Measurements from ENCODE around the gene CYB561D2.
"Not testable (repeated sequence)": the region's sequence is repeated elsewhere in the genome, so short reads cannot be mapped to it uniquely, and the experiment has no call there.

Gene CYB561D2, protein sequence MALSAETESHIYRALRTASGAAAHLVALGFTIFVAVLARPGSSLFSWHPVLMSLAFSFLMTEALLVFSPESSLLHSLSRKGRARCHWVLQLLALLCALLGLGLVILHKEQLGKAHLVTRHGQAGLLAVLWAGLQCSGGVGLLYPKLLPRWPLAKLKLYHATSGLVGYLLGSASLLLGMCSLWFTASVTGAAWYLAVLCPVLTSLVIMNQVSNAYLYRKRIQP

DNA sequence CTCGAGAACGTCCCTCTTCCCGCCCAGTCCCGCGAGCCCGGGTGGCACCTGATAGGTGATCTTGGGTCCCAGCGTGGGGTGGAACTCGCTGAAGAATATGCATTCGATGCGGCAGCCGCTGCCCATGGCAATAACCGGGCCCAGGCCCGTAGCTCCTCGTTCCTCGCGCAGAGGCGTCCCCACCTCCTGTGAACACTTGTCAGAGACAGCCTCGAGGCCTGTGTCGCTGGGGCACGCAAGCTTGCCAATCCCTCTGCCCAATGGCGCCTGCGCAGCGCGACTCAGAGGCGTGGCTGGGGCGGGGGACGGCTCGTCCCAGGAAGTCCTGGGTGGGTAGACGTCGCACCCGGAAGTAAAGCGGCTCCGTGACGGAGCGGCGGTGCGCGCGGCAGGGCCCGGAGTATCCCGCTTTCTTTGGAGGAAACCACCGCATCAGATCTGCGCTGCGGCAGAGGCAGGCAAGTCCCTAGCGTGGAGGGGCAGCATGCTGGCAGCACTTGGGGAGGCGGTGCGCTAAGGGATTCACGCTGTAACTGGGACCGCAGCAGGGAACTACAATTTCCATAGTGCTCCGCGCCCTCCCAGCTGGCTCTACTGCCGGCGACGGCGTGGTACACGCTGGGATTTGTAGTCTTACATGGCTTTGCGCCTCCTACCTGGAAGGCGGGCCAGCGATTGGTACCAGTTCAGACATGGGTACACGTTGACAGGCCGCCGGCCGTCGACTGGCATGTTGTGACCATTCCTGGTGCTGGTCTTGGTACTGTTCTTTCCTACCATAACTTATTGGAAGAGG, at the start of gene CYB561D2, which contains the start of gene NPRL2:
Gene CYB561D2 (plus strand): TSS at position 336 of the 796 bp plus-strand sequence. CDS start 572 bp downstream, outside the sequence.
Gene NPRL2 (minus strand): TSS at position 249 of the 796 bp plus-strand sequence. CDS start 123 bp downstream, at position 126.
- DNase-seq (ENCODE audit: low spot score): peak; percentile 99

DNA sequence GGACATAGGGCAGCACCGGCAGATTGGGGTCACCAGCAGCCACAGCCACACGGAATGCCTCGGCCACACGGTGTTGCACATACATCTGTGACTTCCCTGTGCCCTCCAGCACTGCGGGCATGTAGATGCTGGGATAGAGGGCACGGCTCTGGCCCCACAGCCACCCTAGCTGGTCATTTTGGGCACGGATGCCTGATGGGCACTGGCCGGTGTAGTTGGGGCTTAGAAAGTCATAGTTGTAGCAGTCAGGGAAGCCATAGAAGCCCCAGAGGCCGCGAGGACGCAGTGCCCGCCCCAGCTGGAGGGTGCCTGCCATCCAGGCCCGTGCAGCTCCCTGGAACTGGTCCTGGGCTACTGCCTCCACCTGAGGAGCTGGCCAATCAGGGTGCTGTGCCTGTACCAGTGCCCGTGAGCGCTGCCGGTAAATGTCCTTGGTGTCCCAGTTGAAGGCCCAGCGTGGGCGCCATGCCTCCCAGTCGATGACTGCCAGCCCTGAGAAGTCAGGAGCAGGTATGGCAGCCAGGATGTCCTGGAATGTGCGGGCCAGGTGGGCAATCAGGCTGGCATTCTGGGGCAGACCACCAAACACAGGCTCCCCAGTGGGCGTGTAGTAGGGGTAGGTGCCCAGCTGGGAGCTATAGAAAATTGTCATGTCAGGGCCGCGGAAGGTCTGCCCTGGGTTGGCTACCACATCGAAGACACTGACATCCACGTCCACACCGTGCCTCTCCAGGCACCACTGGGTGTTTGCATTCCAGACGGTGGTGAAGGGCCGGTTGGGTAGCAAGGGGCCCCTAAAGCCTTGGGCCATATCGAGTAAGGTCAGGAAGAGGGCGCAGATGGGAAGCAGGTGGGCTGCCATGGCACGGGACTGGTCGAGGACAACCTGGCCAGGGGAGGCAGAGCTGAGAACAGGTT, 48.3 kb upstream of the CYB561D2 start:
- DNase-seq (ENCODE audit: low spot score): no peak

DNA sequence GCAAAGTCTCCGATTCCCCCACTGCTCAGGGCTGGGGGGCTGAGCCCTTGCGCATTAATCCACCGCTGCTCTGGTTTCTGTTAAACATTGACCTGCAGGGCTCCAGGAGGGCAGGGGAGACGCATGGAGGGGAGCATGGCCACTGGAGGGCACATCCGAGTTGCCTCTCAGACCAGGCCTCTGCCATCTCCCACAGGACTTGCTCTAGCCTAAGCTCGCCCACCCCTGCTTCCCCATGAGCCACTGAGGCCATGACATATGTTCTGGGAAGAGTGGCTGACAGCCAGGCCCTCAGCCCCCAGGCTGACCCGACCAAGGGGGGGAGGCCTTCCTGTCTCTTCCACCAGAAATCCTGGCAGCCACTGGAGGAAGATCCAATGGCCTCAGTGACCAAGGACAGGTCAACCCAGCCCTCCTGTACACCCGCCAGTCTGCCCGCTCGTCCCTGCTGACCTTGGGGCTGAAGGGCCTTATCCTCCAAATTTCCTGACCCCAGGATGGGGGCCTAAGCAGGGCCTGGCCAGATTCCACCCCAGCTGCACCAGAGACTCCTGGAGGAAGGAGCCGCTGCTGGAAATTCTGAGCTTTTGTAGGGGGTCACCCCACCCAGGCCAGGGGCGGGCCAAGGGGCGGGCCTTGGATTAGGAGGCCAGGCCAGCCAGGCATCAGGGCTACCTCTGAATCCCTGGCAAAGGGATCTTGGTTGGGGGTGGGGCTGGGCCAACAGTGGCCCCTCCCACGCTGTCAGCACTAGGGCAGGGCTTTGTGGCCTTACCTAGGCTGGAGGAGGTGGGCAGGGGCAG, 47.4 kb upstream of the CYB561D2 start, which contains the start of gene HYAL1:
Gene HYAL1 (minus strand): TSS at position 562 of the 803 bp plus-strand sequence. CDS start 618 bp downstream, outside the sequence.
- DNase-seq (ENCODE audit: low spot score): no peak

DNA sequence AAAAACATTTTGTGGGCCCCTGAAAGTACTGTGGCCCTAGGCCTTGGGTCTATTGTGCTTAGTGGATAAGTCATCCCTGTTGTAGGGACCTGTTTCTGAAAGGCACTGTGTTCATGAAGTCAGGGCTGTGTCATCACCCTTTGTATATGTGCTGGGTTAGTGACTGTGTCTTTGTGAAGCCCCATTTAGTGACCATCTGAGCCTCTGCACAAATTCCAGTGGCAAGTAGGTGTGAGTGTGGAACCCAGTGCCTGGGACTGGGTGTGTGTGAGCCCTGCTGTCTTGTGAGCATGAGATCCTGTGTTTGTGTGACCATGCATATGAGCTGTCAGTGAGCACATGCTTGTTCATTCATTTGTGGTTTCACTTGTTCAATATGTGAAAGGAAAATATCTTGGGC, 46.1 kb upstream of the CYB561D2 start:
- DNase-seq (ENCODE audit: low spot score): no peak

DNA sequence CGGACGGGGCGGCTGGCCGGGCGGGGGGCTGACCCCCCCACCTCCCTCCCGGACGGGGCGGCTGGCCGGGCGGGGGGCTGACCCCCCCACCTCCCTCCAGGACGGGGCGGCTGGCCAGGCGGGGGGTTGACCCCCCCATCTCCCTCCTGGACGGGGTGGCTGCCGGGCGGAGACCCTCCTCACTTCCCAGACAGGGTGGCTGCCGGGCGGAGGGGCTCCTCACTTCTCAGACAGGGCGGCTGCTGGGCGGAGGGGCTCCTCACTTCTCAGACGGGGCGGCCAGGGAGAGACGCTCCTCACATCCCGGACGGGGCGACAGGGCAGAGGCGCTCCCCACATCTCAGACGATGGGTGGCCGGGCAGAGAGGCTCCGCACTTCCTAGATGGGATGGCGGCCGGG, 38.6 kb upstream of the CYB561D2 start:
- DNase-seq (ENCODE audit: low spot score): not testable (repeated sequence)

DNA sequence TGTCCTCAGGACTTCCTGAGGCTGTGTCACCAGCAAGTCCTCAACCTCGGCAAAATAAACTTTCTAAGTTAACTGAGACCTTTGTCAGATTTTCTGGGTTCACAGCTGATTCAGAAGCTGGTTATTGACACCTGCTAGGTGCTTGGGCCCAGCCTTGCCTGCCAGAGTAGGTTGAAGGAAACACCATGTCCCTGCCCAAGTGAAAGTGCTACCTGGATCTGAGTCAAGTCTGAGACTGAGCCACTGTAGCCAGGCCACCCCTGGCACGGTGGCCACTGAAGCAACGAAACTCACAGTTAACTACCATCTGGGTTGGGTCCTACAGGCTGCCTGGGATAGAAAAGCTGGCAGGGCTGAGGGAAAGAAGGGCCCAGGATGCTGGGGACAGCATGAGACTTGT, 36.3 kb upstream of the CYB561D2 start:
- DNase-seq (ENCODE audit: low spot score): no peak

DNA sequence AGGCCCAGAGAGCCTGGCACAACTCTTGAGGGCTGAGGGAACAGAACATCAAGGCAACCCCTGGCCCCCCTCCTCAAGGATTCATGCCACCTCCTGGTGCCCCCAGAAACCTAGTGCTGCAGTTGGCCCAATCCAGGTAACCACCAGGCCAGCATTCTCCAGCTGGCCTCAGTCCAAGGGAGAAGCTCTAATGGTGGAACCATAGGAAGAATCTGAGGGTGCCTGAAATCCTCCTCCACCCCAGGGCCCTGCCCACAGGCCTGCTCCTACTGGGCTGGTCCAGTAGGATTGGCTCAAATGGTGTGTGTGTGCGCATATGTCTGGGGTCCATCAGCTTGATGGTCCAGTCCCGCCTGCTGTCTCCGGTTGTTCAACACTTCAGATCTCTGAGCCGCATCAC, 35.8 kb upstream of the CYB561D2 start:
- DNase-seq (ENCODE audit: low spot score): no peak

DNA sequence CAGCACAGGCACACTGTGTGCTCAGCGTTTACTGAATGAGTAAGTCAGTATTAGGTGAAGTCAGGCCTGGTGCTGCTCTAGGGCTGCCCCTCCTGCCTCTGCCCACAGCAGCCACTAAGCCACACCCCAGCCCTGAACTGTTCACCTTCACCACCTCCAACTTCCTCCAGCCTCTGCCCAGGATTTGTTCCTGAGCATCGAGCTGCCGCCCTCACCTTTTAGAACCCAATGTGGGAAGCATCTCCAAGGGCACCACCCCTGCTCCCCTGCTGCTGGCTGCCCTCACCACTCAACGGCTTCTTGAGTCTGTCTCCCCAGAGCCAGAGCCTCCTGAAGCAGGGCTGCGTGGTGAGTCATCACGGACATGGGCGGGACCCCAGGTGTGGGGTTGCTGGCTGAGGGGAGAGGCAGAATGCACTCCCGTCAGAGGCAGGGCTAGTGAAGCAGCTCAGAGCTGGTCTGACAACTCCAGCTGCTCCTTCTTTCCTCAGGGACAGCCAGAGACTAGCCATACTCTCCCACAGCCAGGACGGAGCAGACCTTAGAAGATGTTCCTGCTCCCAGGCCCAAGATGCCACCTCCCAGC, 33.9 kb upstream of the CYB561D2 start:
- DNase-seq (ENCODE audit: low spot score): no peak

DNA sequence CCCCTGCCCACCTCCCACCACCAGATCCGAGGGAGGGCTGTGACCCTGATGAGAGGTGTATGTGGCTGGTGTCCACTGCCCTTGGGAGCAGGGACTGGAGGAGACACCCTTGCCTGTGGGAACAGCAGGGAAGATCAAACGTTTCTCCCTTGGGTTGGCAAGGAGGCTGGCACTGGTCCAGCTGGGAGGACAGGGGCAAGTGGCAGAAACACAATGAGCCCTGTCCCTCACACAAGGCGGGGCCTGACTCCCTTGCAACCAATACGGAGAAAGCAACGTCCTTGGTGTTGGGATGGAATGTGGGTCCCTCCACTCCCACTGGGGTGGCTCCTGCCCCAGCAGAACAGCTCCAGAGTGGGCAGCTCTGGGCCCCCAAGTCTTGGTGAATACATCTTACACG, 33.4 kb upstream of the CYB561D2 start:
- no peak for DNase-seq (ENCODE audit: low spot score)

DNA sequence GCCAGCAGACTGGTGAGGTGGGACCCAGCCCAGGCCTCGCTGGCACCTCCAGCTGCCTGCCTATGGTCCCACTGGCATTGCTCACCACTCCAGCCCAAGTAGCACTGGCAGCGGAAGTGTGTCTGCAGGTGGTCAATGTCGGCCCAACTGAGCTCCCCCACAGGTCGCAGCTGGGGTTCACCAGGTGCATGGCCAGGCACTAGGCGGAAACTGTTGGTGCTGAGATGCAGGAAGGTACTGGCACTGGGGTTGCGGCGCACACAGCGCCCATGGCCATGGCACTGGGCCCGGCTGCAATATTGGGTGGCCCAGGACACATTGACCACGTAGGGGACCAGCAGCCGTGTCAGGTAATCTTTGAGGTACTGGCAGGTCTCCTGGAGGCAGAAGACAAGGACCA, 32.5 kb upstream of the CYB561D2 start:
- no peak for DNase-seq (ENCODE audit: low spot score)

DNA sequence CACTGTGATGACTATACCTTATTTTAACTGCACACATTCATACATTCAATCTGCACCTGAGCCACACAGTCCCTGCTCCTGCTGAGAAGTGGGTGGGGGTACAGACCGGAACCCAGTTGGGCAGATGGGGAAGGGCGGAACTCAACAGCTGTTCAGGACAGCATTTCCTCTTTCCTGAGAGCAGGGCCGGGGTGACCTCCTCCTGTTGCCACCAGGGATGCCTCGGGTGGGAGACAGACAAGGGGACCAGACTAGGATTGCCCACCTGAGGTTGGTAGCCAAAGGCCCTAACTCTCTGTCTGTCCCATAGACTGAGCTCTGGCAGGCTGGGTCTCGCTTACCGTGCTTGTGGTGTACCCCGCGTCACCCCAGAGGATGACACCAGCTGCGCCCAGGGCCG, 32.0 kb upstream of the CYB561D2 start:
- no peak for DNase-seq (ENCODE audit: low spot score)

DNA sequence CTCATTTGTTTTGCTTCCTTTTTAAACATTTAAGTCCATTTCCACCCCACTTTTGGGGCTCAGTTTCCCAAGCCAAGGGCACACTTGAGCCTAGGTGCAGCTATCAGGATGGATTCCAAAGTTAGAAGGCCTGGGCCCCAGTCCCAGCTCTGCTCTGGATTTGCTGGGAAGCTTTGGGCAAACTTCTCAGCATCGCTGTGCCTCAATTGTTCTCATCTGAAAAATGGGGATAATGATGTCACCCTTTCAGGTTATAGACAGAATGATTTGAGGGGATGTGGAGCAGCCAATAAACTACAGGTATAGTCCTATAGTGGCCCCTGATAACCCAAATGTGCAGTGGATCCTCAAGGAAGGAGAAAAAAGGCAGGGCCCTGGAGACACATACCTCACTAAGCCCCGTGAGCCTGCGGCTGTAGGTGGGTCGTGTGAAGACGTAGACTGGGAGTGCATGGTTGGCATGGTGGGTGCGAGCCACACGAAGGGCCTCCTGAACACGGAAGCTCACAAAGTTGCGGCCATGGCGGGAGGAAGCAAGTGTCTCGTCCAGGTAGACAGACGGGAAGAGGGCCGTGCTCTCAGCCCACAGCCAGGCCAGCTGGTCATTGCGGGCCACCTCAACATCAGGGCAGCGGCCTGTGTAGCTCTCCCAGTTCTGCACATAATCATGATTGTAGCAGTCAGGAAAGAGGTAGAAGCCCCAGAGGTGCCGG, 31.3 kb upstream of the CYB561D2 start:
- DNase-seq (ENCODE audit: low spot score): no peak

DNA sequence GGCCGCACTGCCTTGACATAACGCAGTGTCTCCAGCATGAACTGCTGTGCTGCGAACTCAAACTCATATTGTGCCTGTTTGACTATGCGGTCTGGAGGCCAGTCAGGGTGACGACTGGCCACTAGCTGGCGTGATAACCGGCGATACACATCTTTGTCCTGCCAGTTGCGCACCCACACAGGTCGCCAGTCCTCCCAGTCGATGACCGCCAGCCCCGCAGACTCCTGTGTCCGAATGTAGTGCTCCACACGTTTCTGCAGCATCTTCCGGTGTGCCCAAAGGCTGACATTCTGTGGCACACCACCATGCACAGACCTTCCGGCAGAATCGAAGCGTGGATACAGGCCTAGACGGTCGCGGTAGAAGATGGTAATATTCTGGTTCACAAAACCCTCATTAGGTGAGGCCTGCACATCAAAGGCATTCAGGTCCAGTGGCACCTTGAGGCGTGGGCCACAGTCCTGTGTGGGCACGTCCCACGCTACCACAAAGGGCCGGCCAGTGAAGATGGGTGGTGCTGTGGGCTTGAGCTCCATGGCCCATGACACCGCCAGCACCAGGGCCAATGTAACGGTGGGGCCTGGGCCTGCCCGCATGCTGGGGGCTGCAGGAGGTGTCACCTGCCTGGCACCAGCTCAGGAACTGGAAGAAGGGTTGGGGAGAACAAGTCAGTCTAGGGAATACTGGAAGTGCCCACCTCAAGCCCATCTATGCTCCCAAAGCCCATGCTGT, 30.6 kb upstream of the CYB561D2 start:
- DNase-seq (ENCODE audit: low spot score): no peak

DNA sequence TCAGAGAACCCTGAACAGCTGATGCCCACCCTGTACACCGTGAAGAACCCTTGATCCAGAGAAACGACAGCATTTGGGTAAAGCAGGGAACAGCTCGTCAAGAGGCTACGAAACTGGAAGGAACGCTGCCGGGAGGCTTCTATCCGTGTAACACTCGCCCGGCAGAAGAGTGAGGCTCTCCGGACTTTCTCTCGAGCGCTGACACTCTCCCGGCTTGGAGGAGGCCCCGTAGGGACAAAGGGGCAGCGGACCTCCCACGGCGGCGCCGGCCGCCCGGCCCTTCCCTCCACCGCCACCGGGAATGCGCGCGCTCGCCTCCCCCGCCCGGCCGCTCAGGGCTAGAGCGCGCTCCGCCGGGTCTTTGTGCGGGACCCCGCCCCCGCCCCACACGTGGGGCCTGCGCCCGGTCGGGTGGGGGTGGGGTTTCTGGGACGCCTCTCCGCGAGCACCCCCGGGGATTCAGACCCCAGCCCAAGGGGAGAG, 29.8 kb upstream of the CYB561D2 start:
- DNase-seq (ENCODE audit: low spot score): peak; percentile 79

DNA sequence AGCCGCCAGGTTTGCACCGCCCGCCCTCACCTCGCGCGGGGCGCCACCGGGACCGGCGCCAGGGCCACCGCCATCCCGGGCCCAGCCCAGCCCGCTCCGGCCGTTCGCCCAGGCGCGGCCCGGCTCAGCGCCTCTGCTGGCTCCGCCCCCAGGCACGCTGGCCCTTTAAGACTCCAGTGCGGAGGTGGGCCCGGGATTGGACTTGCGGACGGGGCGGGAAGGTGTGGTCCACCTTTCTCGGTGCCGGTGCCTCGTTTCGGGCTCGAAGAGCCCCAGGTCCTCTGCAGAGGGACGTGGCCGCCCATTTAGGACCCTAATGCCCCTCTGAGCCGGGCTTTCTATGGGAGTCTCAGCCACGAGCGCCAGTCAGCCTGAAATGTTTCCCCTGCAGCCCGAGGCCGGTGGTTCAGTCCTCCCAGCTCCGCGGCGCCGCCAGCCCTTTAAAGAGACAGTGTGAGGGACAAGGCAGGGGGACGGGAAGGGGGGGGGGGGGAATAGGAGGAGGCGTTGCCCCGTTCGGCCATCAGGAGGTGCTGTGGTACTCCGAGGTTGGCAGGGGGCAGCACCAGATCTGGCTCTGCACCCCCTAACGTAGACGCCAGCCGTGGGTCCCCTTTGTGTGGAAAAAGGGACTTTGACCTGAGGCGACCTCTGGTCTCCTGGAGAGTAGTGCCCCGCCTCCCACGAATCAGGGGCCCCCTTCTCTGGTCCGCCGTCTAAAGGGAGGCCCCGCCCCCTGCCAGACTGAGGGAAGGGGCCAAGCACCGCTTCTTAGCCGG, 29.1 kb upstream of the CYB561D2 start:
- DNase-seq (ENCODE audit: low spot score): peak; percentile 96

DNA sequence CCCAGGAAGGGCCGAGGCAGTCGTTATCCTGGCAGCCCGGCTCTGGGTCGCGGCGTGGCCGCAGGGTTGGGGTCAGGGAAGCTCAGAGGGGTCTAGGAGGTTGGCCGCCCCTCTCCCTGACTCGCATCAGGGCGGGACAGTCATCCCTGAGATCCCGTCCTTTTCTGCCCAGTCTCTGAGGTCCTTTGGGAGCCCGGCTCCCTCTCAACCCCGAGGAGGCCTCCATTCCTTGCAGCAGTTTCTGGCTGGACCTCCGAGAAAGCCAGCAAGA, 28.6 kb upstream of the CYB561D2 start:
- no peak for DNase-seq (ENCODE audit: low spot score)

DNA sequence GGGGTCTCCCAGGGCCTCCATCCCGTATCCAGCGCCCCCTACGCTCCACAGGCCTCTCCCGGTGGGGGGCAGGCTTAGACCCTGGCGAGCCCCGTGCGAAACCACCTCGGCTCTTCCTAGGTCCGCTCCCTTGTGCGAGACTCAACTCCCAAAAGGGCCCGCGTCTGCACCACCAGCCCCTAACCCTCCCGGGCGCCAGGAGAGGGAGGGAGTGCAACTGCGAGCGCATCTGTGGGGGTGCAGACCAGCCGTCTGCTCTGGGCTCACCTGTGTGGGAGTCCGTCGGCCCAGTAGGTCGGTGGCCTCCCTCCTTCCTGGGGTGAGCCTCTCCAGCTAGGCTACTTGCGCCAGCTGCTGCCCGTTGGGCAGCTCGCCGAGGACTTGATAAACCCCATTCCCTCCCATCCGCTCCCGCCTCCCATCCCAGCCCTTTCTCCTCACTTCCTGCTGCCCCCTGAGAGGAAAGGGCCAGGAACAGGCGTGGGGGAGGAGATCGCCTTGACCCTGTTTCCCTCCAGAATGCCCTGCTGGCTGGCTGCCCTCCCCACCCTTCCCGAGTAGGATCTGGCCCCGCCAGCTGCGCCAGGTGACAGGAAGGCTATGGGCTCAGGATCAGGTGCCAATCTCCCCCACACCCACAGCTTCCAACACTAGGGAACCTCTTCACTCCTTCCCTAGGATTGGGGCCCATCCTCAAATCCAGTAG, 28.1 kb upstream of the CYB561D2 start, which contains the start of gene HYAL2:
Gene HYAL2 (minus strand): TSS at position 360 of the 706 bp plus-strand sequence. CDS start 2,256 bp downstream, outside the sequence.
- no peak for DNase-seq (ENCODE audit: low spot score)

DNA sequence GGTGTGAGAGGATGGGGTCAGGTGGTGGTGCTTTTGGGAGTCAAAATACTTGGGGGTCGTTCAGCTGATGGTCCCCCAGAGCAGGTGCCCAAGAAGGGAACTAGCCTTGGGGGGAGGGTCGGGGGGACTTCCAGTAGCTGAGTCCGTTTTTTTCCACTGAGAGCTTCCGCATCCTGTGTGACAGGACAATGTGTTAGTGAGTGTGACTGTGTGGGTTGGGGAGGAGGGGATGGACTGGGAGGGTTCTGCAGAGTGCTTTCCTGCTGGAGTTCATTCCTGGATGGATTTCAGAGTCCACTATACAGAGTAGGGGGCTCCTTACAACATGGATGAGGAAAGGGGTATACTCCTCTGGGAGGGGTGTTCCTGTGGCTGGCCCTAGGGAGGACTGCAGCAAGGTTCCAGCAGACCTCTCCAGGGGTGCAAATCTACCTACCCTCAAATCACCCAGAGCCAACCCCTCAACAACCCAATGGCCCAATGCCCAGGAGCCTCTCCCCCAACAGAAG, 27.5 kb upstream of the CYB561D2 start:
- DNase-seq (ENCODE audit: low spot score): no peak

All from hepatic stellate cell (primary cell).